Neuronal stem cell (in vitro differentiated cells): ENCODE results near the gene NMNAT3.
A peak's percentile ranks its signal among the peaks of the same experiment; 100 is the strongest.

Experiments used
- DNase-seq: peaks from one replicate; pipeline ENCODE4 v3.0.0-alpha.2; 2013; ENCODE audit warnings: low spot score
- H2AFZ ChIP-seq: one replicate; pipeline ENCODE4 v1.6.1; 2013; ENCODE audit warnings: mild to moderate bottlenecking, low read length, inconsistent platforms
- H2AK5ac ChIP-seq: 2 replicates; pipeline ENCODE4 v1.6.1; 2013; ENCODE audit warnings: low read depth, mild to moderate bottlenecking, inconsistent platforms, low read length, moderate library complexity, mixed read lengths
- H2BK120ac ChIP-seq: 2 replicates; pipeline ENCODE4 v1.6.1; 2013; ENCODE audit warnings: low read depth, mild to moderate bottlenecking, inconsistent platforms, low read length, moderate library complexity, mixed read lengths
- H2BK12ac ChIP-seq: one replicate; pipeline ENCODE4 v1.6.1; 2013; ENCODE audit warnings: low read length, inconsistent platforms
- H2BK15ac ChIP-seq: 2 replicates; pipeline ENCODE4 v1.6.1; 2013; ENCODE audit warnings: mild to moderate bottlenecking, low read length, inconsistent platforms, mixed read lengths
- H2BK5ac ChIP-seq: one replicate; pipeline ENCODE4 v1.6.1; 2013; ENCODE audit warnings: inconsistent platforms, mild to moderate bottlenecking, low read length, moderate library complexity
- H3K14ac ChIP-seq: one replicate; pipeline ENCODE4 v1.6.1; 2013; ENCODE audit warnings: low read length, inconsistent platforms
- H3K18ac ChIP-seq: 2 replicates; pipeline ENCODE4 v1.6.1; 2013; ENCODE audit warnings: low read length, inconsistent platforms
- H3K23ac ChIP-seq: 2 replicates; pipeline ENCODE4 v1.6.1; 2013; ENCODE audit warnings: low read depth, mild to moderate bottlenecking, mixed read lengths, low read length, inconsistent platforms; ENCODE audit not compliant: poor library complexity
- H3K27ac ChIP-seq: replicated peaks from 3 replicates; pipeline ENCODE4 v1.5.1; 2013; ENCODE audit warnings: low read length, inconsistent platforms
- H3K27me3 ChIP-seq, 3 experiments: 2 replicates each; pipeline ENCODE4 v1.6.1; 2013; ENCODE audit warnings: low read length in 3 of 3, mild to moderate bottlenecking in 2 of 3, inconsistent platforms in 1 of 3, low read depth in 1 of 3, mixed read lengths in 1 of 3, moderate library complexity in 1 of 3; ENCODE audit not compliant: control insufficient read depth in 3 of 3, insufficient read depth in 3 of 3
- H3K36me3 ChIP-seq, 2 donors: replicated peaks in 1 of 2; 2 replicates each; pipeline ENCODE4 v1.6.1; 2013; ENCODE audit warnings: low read length in 2 of 2; ENCODE audit not compliant: control insufficient read depth in 2 of 2, insufficient read depth in 2 of 2
- H3K4ac ChIP-seq: 2 replicates; pipeline ENCODE4 v1.6.1; 2013; ENCODE audit warnings: inconsistent platforms, mild to moderate bottlenecking, low read length, moderate library complexity
- H3K4me1 ChIP-seq, 2 donors: 1 replicate in 1 of 2; 2 replicates in 1 of 2; pipeline ENCODE4 v1.6.1; 2013; ENCODE audit warnings: low read length in 2 of 2, low read depth in 1 of 2; ENCODE audit not compliant: control insufficient read depth in 2 of 2, insufficient read depth in 1 of 2
- H3K4me2 ChIP-seq: one replicate; pipeline ENCODE4 v1.6.1; 2013; ENCODE audit warnings: mild to moderate bottlenecking, low read length, inconsistent platforms; ENCODE audit not compliant: insufficient read depth, poor library complexity, severe bottlenecking
- H3K4me3 ChIP-seq, 2 donors: 2 replicates each; pipeline ENCODE4 v1.5.1; 2013; ENCODE audit warnings: low read length in 2 of 2, mild to moderate bottlenecking in 2 of 2, inconsistent platforms in 1 of 2, moderate library complexity in 1 of 2
- H3K79me1 ChIP-seq: one replicate; pipeline ENCODE4 v1.6.1; 2013; ENCODE audit warnings: low read depth, mild to moderate bottlenecking, inconsistent platforms, low read length, moderate library complexity
- H3K9ac ChIP-seq: one replicate; pipeline ENCODE4 v1.6.1; 2013; ENCODE audit warnings: mild to moderate bottlenecking, low read depth, low read length, inconsistent platforms; ENCODE audit not compliant: poor library complexity
- H3K9me3 ChIP-seq, 2 donors: replicated peaks in 1 of 2; 2 replicates each; pipeline versions ENCODE3 to v1.6.1; 2013; ENCODE audit warnings: low read length in 2 of 2, mild to moderate bottlenecking in 2 of 2, inconsistent platforms in 1 of 2, low read depth in 1 of 2, mixed read lengths in 1 of 2, moderate library complexity in 1 of 2; ENCODE audit not compliant: control insufficient read depth in 2 of 2, insufficient read depth in 1 of 2
- H4K8ac ChIP-seq: one replicate; pipeline ENCODE4 v1.6.1; 2013; ENCODE audit warnings: low read depth, mild to moderate bottlenecking, inconsistent platforms, low read length, moderate library complexity
- H4K91ac ChIP-seq: one replicate; pipeline ENCODE4 v1.6.1; 2013; ENCODE audit warnings: low read length, low read depth, mild to moderate bottlenecking, inconsistent platforms; ENCODE audit not compliant: poor library complexity
- WGBS, 2 donors: extraction: QIAGEN DNeasy Blood & Tissue Kit; methylation state at CpG; one replicate each; pipeline ENCODE4 v1.1.7; 2013; ENCODE audit warnings: missing lambda C conversion rate in 2 of 2, mixed read lengths in 1 of 2; ENCODE audit not compliant: insufficient read length in 2 of 2, insufficient replicate concordance in 1 of 2; ENCODE audit errors: extremely low coverage in 2 of 2; 5-methylcytosine and 5-hydroxymethylcytosine counted together

Gene NMNAT3

DNA sequence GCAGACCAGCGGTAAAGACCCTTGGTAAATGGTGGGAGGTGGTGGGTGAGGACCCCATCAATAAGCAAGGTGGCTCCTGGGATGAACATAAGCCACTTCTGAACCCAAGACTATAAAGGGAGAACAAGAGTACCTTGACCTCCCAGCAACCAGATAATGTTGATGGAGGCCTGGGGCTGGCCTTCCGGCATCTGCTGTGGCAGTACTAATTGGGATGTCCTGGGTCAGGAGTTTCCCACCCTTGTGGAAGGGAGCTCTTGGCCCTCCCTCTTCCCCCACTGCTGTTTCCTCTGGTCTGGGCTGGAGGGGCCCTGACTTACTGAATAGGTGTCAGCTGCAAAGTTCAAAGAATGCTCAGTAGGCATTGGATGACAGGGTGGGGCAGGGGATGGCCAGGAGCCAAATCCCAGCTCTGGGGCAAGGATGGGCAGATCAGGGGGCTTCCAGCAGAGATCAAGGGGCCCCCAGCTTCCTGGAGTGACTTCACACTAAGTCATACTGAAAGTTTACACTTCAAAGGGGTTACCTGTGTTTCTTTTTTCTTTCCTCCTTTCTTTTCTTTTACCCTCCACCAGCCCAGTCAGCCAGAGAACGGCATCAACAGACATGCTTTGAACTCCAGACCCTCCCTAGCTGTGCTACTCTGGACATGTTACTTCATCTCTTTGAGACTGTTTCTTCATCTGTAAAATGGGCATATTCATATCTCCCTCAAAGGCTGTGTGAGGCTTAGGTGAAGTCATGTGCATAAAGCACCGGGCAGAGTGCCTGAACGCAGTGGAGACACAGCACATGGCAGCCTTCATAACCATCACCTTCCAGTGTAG lies 139.8 kb downstream of the NMNAT3 start:
- no peak for DNase-seq
- no peak overlapping the region for H3K4me3 ChIP-seq
- WGBS, 2 donors: no CpG with 5 or more reads among the region's 5 CpGs

DNA sequence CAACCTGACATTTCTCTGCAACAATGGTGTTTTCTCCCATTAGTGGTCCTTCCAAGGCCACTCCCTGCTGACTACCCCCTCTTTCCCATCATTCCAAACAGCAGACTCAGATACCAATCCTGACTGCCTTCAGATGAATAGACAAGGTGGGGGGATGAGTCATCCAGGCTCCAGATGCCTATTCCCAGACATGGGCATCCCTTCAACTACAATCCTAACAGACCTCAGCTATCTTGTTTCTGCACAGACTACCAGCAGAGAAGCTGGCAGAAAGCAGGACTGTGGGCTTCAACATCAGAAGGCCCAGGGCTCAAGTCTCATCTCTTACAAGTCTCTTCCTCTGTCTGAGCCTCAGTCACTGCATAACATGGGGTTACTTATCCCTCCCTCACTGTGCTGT lies 140.4 kb downstream of the NMNAT3 start:
- no peak overlapping the region for H2BK5ac ChIP-seq
- H3K79me1 ChIP-seq: no peaks in the 10 kb centered on the region
- no peak overlapping the region for H2BK120ac ChIP-seq
- H3K4me1 ChIP-seq: peaks cover 42 to 44% of the 10 kb centered on the region in 2 donors
- H3K36me3 ChIP-seq: no peaks in the 10 kb centered on the region
- no peak overlapping the region for H4K91ac ChIP-seq
- peaks cover 0 to 6% of the 10 kb centered on the region in 2 donors for H3K9me3 ChIP-seq
- no peak for DNase-seq
- H3K4me2 ChIP-seq: no peak overlapping the region
- H3K4me3 ChIP-seq: no peak overlapping the region
- H3K9ac ChIP-seq: no peak overlapping the region
- no peak overlapping the region for H3K23ac ChIP-seq
- H2BK15ac ChIP-seq: no peak overlapping the region
- H4K8ac ChIP-seq: no peak overlapping the region
- H3K27me3 ChIP-seq: peaks cover 0 to 43% (median 0%) of the 10 kb centered on the region in 3 experiments
- H2AFZ ChIP-seq: no peak overlapping the region
- H2BK12ac ChIP-seq: no peak overlapping the region
- no peak overlapping the region for H3K4ac ChIP-seq
- H3K18ac ChIP-seq: no peak overlapping the region
- H2AK5ac ChIP-seq: no peak overlapping the region
- H3K14ac ChIP-seq: no peak overlapping the region
- H3K27ac ChIP-seq: no peak overlapping the region

More for the DNA sequence above, 139.8 kb downstream of the NMNAT3 start:
- Histone ChIP-seq H4K8ac (no peak overlapping the region), H3K36me3 (no peaks in the 10 kb centered on the region), H3K4ac (no peak overlapping the region), H4K91ac (no peak overlapping the region), H3K27ac (no peak overlapping the region), H3K27me3 (peaks cover 0 to 48% (median 0%) of the 10 kb centered on the region in 3 experiments), H3K9me3 (peaks cover 0 to 6% of the 10 kb centered on the region in 2 donors), H3K18ac (no peak overlapping the region), H2AK5ac (peak overlapping the region; percentile 10), H3K23ac (no peak overlapping the region), H2AFZ (no peak overlapping the region), H3K4me2 (no peak overlapping the region), H3K14ac (no peak overlapping the region), H2BK12ac (no peak overlapping the region), H3K4me1 (peaks cover 41% of the 10 kb centered on the region in 2 donors), H2BK120ac (no peak overlapping the region), H3K9ac (no peak overlapping the region), H2BK5ac (no peak overlapping the region), H3K79me1 (no peaks in the 10 kb centered on the region), H2BK15ac (no peak overlapping the region)

DNA sequence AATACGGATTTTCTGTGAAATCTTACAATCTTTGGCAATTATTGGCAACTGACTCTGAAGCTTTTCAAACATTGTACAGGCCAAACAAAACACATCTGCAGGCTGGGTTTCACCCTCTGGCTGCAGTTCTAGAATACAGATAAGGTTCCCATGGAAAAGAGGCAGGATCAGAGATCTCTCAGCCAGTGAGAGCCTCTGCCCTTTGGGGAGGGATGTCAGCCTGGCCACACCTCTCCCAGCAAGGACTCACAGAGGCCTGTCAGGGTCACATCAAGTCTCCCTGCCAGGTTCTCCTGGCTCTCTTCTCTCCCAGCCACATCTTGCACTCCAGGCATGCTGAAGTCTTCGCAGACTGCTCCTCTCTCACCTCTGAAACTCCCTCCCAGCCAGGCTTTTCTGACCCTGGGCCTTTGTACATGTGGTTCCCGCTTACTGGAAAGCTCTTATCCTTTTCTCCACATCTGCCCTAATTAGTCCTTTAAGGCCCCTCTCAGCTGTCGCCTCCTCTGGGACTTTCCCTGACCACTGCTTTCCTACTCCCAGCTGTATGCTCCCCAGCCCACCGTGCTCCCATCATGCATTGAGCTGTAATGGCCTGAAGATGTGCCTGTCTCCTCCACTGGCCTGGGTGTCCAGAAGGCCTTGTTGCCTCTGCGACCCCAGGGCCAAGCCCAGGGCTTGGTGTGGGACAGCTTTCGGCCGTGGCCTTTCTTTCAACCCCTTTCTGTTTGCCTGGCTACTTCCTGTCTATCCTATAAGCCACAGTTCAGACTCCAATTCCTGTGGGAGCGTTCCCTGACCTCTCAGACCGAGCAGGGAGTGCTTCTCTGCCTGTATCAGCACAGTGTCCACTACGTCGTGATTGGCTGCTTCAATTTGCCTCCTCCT lies 142.5 kb downstream of the NMNAT3 start:
- Histone ChIP-seq H2AFZ (peak overlapping the region; percentile 18), H3K9ac (no peak overlapping the region), H4K8ac (no peak overlapping the region), H3K4me1 (peaks cover 25 to 35% of the 10 kb centered on the region in 2 donors), H3K14ac (no peak overlapping the region), H3K27ac (no peak overlapping the region), H3K23ac (no peak overlapping the region), H4K91ac (no peak overlapping the region), H2BK5ac (no peak overlapping the region), H3K4me3 (no peak overlapping the region), H3K9me3 (peaks cover 0 to 6% of the 10 kb centered on the region in 2 donors), H3K27me3 (peaks cover 0 to 29% (median 0%) of the 10 kb centered on the region in 3 experiments), H3K4me2 (no peak overlapping the region), H3K4ac (no peak overlapping the region), H2BK15ac (peak overlapping the region; percentile 4), H2BK120ac (no peak overlapping the region), H3K36me3 (no peaks in the 10 kb centered on the region), H2BK12ac (no peak overlapping the region), H3K18ac (peak overlapping the region; percentile 35), H3K79me1 (no peaks in the 10 kb centered on the region), H2AK5ac (peak overlapping the region; percentile 30)
- no CpG with 5 or more reads among the region's 12 CpGs for WGBS, 2 donors
- DNase-seq: no peak

DNA sequence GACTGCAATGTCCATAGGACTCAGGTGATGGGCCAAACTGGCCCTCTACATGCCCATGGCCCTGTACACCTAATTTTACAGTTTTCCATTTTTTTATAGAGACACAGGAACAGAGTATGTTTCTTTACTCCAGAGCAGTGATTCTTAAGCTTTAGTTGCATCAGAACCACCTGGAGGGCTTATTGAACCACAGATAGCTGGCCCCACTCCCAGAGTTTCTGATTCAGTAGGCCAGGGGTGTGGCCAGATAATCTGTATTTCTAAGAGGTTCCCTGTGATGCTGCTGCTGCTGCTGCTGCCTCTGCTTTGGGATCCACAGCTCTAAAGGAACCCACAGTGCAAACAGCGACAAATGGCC lies 143.3 kb downstream of the NMNAT3 start:
- H3K14ac ChIP-seq: no peak overlapping the region
- no peak overlapping the region for H4K91ac ChIP-seq
- no peak overlapping the region for H3K4me3 ChIP-seq
- no peak overlapping the region for H2BK15ac ChIP-seq
- H2AFZ ChIP-seq: no peak overlapping the region
- no peak overlapping the region for H3K23ac ChIP-seq
- H3K18ac ChIP-seq: no peak overlapping the region
- H2BK5ac ChIP-seq: no peak overlapping the region
- H3K9ac ChIP-seq: no peak overlapping the region
- no peaks in the 10 kb centered on the region for H3K36me3 ChIP-seq
- H3K79me1 ChIP-seq: no peaks in the 10 kb centered on the region
- H2AK5ac ChIP-seq: no peak overlapping the region
- H3K4ac ChIP-seq: no peak overlapping the region
- DNase-seq: no peak
- no peak overlapping the region for H3K4me2 ChIP-seq
- H3K9me3 ChIP-seq: peaks cover 0 to 6% of the 10 kb centered on the region in 2 donors
- H3K4me1 ChIP-seq: peaks cover 25 to 35% of the 10 kb centered on the region in 2 donors
- WGBS, 2 donors: no CpG with 5 or more reads among the region's 1 CpG
- H2BK12ac ChIP-seq: no peak overlapping the region
- H3K27me3 ChIP-seq: peaks cover 0 to 29% (median 0%) of the 10 kb centered on the region in 3 experiments
- no peak overlapping the region for H2BK120ac ChIP-seq
- H4K8ac ChIP-seq: no peak overlapping the region
- H3K27ac ChIP-seq: no peak overlapping the region
